Ovary (tissue), 9 donors: ENCODE results near the gene HGF. TPM values are rescaled to one million over a fixed set of nuclear protein-coding genes. Genes with fewer than 3 reads are reported as not detected.
"Not testable (repeated sequence)": the region's sequence is repeated elsewhere in the genome, so short reads cannot be mapped to it uniquely, and the experiment has no call there.

Experiments used
- DNase-seq, 5 donors: peaks; one replicate each; pipeline ENCODE4 v3.0.0-alpha.2; 2019 to 2020
- H3K27ac ChIP-seq, 2 donors: fragments of 200-600 bp; one replicate each; pipeline versions ENCODE4 v1.5.1 to v1.8.0; 2019 to 2022
- H3K27me3 ChIP-seq: fragments of 200-600 bp; one replicate; pipeline ENCODE4 v1.8.0; 2022
- H3K36me3 ChIP-seq: fragments of 200-600 bp; sonication (generic); one replicate; pipeline ENCODE4 v1.5.1; 2019
- H3K4me1 ChIP-seq: one replicate; pipeline ENCODE4 v1.8.1; 2013; ENCODE audit warnings: mild to moderate bottlenecking, moderate library complexity; ENCODE audit not compliant: insufficient read depth
- H3K4me3 ChIP-seq: fragments of 200-600 bp; sonication (generic); one replicate; pipeline ENCODE4 v1.5.1; 2017
- H3K9me3 ChIP-seq, 2 donors: fragments of 200-600 bp in 1 of 2; sonication (generic) in 1 of 2; one replicate each; pipeline versions ENCODE4 v1.5.1 to v1.8.1; 2013 to 2019; ENCODE audit warnings: mild to moderate bottlenecking in 1 of 2, moderate library complexity in 1 of 2
- EP300 ChIP-seq: sonication (generic); formaldehyde crosslinking; IDR thresholded peaks from one replicate; pipeline ENCODE4 v1.6.1; 2017; ENCODE audit warnings: antibody characterized with exemption
- POLR2A ChIP-seq: fragments of 450-650 bp; IDR thresholded peaks from one replicate; pipeline ENCODE4 v1.6.1; 2017; ENCODE audit warnings: antibody characterized with exemption, mild to moderate bottlenecking, moderate library complexity
- WGBS, 3 donors: extraction: QIAGEN DNeasy Blood & Tissue Kit in 1 of 3; methylation state at CpG; one replicate each; pipeline versions ENCODE4 v1.1.5 to v1.1.7; 2013 to 2017; 5-methylcytosine and 5-hydroxymethylcytosine counted together
- intact Hi-C, 4 donors: fragments of 100-400 bp; cut with DNase I; formaldehyde crosslinking; loops; one replicate each; pipeline versions ENCODE4 v1.11.0 to v1.15.1; 2022 to 2023
- polyA plus RNA-seq, 2 donors: library from polyadenylated mRNA; stranded (reverse); fragments of 200-250 nt in 1 of 2; fragments of 350-450 nt in 1 of 2; fragmentation: Illumina TruSeq in 1 of 2; extraction: RNeasy Lipid Tissue Mini Kit (QIAGEN cat#74804) in 1 of 2; gene quantifications; one replicate each; pipeline ENCODE4 v1.2.3, GENCODE V29; 2013 to 2014
- total RNA-seq, 7 donors: library from RNA; depleted of rRNA in 2 of 7; stranded (reverse); fragments of >200 nt in 2 of 7; fragmentation: NEBNext Ultra II Directional in 3 of 7; extraction: Animal tissue kit (Norgen Biotek cat#: 25700) in 3 of 7; gene quantifications; one replicate each; pipeline versions ENCODE4 v1.1.0 to v1.2.4, GENCODE V29; 2016 to 2023
- TF ChIP-seq, protein P1 (sequence below), 3 donors: fragments of 450-650 bp in 2 of 3; fragments of 200-600 bp in 1 of 3; IDR thresholded peaks; one replicate each; pipeline versions ENCODE4 v1.5.1 to v1.8.0; 2016 to 2022; ENCODE audit warnings: antibody characterized with exemption in 3 of 3, mild to moderate bottlenecking in 1 of 3
- donor health status: DM: no; HTN: no; CAD: no; lungs with moderate emphysema.
- donor health status: DM: no; HTN: no; CAD: no.
- donor health status: Bipolar disorder and iron deficiency.
- donor health status: DM: yes; HTN: yes; CAD: no.
- donor health status: DM: no; HTN: no; CAD: no.
- donor health status: DM: yes; HTN: yes; CAD: no.

The HGF gene
- total and polyA plus RNA-seq, 9 donors = 1.0 to 7.6 (median 3.2) TPM

DNA sequence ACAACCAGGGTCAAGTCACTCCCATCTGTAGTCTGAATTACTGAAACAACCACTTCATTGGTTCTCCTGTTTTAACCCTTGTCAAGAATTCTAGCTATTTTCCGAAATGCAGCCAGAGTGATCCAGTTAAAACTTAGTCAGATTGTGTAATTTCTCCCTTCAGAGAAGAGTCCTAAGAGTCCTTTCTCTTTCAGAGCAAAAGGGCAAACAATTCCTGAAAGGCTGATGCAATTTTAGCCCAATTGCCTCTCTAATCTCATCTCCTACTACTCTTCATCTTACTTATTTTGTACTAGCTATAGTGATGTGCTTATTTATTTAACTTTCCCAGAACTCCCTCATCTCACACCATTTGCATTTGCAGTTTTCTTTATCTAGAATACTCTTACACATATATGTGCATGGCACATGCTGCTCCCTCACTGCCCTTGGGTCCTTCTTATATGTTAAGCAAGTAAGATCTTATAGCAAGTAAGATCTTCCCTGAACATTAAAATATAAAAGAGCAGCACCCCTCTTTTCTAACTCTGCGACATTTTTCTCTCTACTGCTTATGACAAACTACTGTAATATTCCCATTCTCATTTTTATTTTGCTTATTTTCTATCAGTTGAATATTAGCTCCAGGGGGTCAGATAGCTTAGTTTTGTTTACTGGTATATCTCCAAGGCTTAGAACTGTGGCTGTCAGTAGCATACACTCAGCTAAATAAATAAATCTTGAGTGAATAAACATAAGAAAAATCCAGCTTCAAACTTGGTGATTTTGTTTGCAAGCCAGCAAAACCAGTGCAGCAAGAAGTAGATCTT, 44.6 kb downstream of the HGF start:
- no peaks in the 10 kb centered on the region for H3K9me3 ChIP-seq
- no peak for DNase-seq
- no peak overlapping the region for H3K4me3 ChIP-seq
- H3K27ac ChIP-seq = no peak overlapping the region
- no peaks in the 10 kb centered on the region for H3K4me1 ChIP-seq
- no peaks in the 10 kb centered on the region for H3K36me3 ChIP-seq
- intact Hi-C loops = no loop called here
- WGBS, 3 donors = 94 to 98% (median 96%) methylated on average over 2 of the region's 2 CpGs
- TF ChIP-seq, protein P1, sequence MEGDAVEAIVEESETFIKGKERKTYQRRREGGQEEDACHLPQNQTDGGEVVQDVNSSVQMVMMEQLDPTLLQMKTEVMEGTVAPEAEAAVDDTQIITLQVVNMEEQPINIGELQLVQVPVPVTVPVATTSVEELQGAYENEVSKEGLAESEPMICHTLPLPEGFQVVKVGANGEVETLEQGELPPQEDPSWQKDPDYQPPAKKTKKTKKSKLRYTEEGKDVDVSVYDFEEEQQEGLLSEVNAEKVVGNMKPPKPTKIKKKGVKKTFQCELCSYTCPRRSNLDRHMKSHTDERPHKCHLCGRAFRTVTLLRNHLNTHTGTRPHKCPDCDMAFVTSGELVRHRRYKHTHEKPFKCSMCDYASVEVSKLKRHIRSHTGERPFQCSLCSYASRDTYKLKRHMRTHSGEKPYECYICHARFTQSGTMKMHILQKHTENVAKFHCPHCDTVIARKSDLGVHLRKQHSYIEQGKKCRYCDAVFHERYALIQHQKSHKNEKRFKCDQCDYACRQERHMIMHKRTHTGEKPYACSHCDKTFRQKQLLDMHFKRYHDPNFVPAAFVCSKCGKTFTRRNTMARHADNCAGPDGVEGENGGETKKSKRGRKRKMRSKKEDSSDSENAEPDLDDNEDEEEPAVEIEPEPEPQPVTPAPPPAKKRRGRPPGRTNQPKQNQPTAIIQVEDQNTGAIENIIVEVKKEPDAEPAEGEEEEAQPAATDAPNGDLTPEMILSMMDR (IDR thresholded peaks at IDR 0.05) = no peak
- TF ChIP-seq POLR2A (no peak), EP300 (no peak)
- no peaks in the 10 kb centered on the region for H3K27me3 ChIP-seq

DNA sequence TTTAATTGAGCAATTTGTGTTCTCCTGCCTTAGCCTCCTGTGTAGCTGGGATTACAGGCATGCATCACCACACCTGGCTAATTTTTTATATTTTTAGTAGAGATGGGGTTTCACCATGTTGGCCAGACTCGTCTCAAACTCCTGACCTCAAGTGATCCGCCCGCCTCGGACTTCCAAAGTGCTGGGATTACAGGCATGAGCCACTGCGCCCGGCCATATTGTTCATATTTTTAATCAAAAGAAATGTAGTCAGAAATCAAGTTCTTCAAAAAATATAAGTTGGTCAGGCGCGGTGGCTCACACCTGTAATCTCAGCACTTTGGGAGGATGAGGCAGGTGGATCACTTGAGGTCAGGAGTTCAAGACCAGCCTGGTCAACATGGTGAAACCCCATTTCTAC, 47.6 kb downstream of the HGF start:
- H3K9me3 ChIP-seq, H3K27me3 ChIP-seq, H3K27ac ChIP-seq, DNase-seq, H3K4me1 ChIP-seq, H3K36me3 ChIP-seq, H3K4me3 ChIP-seq, intact Hi-C loops: not testable (repeated sequence)
- WGBS, 3 donors = 96% methylated on average over 8 of the region's 8 CpGs

DNA sequence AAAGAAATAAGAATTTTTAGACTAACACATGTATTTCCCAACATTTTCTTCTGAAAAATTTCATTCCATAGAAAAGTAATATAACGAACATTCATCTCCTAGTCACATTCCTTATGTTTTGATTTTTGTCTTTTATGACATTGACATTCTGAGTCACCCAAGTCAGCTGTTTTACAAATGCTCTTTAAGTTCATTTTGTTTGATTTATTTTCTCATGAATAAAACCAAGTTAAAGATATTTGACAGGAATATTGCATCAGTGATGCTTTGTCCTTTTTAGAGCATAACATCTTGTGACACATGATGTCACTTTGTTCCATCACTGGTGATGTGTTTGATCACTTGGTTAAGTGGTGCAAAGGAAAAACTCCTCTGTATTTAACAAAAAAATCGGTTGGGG, 48.4 kb downstream of the HGF start:
- WGBS, 3 donors = 84 to 86% (median 84%) methylated on average over 2 of the region's 2 CpGs

DNA sequence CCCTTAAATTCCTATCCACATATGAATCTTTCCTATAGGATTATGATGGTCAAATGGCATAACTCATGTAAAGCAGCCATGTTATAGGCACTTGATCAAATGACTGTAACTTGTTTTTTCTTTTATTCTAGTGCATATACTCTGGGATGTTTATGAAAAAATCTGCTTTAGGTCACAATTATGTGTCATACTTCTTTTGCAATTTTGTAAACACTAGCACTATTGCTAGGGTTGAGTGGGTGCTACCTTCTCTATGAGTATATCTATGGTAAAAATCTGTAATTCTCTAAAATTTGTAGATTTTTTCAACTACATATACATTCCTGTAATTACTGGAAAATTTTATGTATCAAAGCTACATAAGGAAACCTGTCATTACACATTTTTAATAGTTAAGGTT, 50.0 kb downstream of the HGF start:
- Histone ChIP-seq H3K36me3 (no peaks in the 10 kb centered on the region), H3K4me3 (no peak overlapping the region), H3K9me3 (no peaks in the 10 kb centered on the region), H3K27me3 (no peaks in the 10 kb centered on the region), H3K27ac (no peak overlapping the region), H3K4me1 (no peaks in the 10 kb centered on the region)
- no peak for TF ChIP-seq POLR2A
- no peak for DNase-seq
- intact Hi-C loops = no loop called here

More for the DNA sequence above, 48.4 kb downstream of the HGF start:
- no peaks in the 10 kb centered on the region for H3K27me3 ChIP-seq
- no peak overlapping the region for H3K4me3 ChIP-seq
- H3K9me3 ChIP-seq = no peaks in the 10 kb centered on the region
- no peaks in the 10 kb centered on the region for H3K36me3 ChIP-seq
- no peak overlapping the region for H3K27ac ChIP-seq
- H3K4me1 ChIP-seq = no peaks in the 10 kb centered on the region
- DNase-seq = no peak
- TF ChIP-seq POLR2A = no peak
- no peak for TF ChIP-seq EP300
- TF ChIP-seq, protein P1 (IDR thresholded peaks at IDR 0.05) = no peak
- intact Hi-C loops = no loop called here

DNA sequence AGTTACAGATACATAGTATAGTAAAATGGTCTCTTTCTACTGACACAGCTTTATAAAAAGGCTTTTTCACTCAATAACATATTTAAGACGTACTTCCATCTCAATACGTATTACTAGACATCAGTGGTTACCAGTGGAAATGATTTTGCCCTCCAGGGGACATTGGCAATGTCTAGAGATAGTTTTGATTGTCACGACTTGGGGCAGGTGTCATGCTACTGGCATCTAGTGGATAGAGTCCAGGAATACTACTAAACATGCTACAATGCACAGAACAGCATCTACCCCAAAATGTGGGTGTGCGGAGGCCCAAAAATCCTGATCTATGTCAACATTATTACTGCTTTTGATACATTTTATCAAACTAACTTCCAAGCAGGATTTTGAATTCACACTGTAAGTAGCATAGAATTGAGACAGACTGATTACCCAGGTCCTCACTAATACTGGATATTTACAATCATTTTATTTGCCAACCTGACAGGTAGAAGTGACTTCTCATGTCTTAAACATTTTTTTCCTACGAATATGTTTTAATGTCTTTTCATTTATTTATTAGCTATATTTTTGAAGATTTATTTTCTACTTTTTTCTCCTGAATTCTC, 53.8 kb downstream of the HGF start:
- H3K27ac ChIP-seq = no peak overlapping the region
- H3K4me3 ChIP-seq = no peak overlapping the region
- no peak for TF ChIP-seq POLR2A
- TF ChIP-seq EP300 = no peak
- TF ChIP-seq, protein P1 (IDR thresholded peaks at IDR 0.05) = no peak
- 77 to 84% (median 78%) methylated on average over 5 of the region's 5 CpGs for WGBS, 3 donors
- DNase-seq = no peak
- H3K4me1 ChIP-seq = no peaks in the 10 kb centered on the region
- no peaks in the 10 kb centered on the region for H3K27me3 ChIP-seq
- intact Hi-C loops = no loop called here
- no peaks in the 10 kb centered on the region for H3K9me3 ChIP-seq
- no peaks in the 10 kb centered on the region for H3K36me3 ChIP-seq
